HG03159 (cell line): Measurements from ENCODE around the gene KCNQ1.

Experiments
- ATAC-seq: cut with Tn5 transposase; IDR thresholded peaks from one replicate; pipeline ENCODE4 v1.9.1; 2021; ENCODE audit warnings: mild to moderate bottlenecking, moderate library complexity; ENCODE audit not compliant: unreplicated experiment

KCNQ1 gene

DNA sequence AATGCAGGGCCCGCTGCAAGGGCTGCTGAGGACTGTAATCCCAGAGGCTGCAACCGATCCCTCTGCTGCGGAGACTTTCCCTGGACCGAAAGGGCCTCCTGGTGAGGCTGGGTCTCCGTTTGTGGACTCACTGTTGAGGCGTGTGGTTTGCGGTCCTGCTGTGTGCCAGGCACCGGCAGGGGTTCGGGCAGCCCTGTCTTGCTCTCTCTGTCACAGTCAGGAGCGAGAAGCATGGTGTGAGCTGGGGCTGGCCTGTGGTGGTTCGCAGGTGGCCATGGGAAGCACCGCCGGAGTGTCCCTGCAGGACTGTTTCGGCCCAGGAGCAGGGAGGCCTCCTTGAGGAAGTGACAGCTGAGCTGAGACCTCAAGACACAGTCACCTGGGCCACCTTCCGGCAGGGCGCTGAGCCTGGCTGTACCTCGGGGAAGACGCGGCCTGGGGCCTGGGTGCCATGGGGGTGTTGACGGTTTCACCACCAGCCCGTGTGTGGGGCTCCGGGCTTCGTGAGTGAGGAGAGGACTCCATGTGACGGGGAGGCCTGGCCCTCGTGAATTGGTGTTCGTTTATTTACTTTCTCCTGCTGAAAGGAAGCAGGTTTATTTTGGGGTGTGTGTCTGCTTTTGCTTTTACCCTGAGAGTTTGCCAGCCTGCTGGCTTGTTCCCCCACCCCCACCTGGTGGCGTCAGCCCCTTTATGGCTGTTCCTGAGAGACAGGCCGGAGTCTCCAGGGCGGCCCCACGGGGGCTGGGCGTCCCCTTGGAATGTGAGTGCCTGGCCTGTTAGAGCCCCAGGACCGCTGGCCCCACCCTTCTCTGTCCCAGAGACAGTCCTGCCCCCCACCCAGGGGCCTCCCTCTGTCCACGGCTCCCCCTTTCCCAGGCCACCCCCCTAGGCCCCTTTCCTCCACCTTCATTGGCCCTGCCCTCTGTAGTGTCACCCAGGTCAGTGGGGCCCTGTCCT lies 132.5 kb downstream of the KCNQ1 start:
- no peak for ATAC-seq

DNA sequence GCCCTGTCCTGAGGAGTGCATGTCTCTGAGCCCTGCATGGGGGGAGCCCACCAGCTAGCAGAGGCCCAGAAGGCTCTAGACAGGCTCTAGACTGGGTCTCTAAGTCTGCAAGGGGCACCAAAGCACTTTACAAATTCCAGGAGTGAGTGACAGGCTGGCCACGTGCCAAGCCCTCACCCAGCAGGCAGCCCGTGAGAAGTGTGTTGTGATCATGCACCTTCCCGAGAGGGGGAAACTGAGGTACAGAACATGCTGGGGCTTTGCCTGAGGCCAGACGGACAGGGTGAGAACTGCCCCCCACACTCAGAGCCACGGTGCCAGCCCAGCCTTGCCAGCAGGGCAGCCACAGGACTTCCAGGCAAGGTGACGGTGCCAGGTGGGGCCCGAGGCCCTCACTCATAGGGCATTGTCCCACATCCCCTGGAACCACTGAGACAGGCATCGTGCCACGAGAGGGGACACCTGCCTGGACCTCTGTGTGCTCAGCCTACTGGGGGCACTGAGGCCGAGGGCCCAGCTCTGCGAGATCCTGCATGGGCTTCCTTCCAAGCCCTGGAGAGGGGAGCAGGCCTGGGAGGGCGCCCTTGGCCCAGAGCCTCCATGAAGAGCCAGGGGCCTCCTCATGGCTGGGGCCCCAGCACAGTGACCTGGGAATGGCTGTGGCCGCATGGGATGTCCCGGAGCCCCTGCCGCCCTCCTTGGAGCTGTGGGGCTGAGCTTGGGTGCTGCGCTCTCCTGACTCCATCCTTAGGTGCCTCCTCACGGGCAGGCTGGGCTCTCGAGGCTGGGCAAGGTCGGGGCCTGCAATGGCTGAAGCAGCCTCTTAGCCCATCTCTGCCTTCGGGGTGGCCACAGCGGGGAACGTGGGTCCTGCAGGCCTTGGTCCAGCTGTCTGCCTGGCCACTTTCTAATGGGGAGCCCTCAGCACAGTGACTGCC lies 133.5 kb downstream of the KCNQ1 start:
- ATAC-seq: no peak

DNA sequence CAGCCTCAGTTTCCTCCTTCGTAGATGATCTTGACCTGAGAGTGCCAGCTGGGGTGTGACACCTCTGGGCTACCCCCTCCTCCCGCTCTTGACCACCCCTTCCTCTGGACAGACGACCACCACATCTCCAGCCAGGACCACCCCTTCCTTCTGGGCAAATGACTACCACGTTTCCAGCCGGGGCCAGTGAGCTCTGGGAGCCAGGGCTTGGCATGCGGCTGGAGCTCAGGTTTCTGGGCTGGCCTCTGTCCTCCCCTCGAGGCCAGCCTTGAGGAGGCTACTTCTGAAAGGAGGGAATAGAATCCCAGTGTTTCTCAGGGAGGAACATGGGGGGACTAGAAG lies 134.1 kb downstream of the KCNQ1 start:
- ATAC-seq: no peak

DNA sequence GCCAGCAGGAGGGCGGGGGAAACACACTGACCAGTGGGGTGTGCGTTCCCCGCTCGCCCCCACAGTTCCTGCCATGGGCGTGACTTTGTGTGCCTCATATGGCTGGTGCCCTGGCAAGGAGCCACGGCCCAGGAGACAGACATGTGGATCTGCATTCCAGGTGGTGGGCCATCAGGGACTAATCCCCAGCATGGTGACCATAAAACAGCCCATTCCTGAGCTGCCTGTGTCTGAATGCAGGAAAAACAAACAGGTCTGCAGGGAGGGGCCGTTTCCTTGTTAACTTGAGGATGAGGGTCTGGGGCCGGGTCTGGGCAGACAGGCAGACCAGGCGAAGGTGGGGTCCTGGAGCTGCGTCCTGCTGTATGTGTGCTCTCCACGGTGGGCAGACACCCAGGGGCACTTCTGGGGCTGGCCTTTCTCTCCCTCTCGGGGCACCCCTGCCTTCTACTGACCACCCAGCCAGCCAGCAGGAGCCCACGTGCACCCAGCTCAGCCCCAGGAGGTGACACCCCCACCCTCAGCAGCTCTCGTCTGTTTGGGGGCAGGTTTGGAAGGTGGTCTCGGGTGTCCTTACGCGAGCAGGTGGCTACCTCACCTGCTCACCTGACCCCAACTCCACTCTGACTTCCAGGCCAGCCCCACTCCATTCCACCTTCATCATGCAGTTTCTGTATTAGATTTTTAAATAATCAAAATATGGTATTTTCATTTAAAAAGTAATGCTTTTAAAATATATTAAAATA lies 134.7 kb downstream of the KCNQ1 start:
- ATAC-seq: no peak

DNA sequence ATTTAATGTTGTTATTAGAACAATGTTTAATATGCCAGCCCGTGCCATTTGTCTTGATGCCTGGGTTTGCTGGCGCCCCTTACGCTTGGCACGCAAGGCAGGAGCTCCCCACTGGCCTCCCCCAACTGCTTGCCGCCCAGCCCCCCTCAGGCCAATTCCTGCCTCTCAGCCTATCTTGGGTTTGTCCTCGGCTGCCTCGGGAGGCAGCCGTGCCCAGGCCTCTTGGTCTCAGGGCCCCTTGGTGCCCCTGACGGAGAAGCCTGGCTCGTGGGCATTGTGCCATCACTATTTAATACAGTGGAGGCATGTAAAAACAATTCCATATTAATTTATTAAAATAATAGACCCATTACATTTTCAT lies 135.2 kb downstream of the KCNQ1 start:
- no peak for ATAC-seq

DNA sequence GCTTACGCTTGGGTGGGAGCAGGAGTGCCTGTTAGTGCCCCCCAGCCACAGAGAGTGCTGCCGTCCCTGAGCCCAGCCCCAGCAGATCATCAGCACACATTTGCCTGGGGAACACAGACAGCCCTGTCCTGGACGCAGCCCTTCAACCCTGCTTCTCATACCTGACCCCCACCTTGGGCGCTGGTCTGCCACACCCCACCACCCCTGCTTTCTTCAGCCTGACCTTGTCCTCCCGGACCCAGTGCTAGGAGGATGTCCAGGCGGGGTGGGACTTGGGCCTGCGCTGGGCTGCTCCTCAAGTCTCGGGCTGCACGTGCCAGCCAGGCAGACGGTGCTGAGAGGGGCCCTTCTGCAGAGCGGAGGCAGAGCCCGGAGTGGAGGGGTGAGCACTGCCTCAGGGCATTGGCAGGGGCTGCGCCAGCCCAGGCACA lies 135.8 kb downstream of the KCNQ1 start:
- ATAC-seq: no peak

DNA sequence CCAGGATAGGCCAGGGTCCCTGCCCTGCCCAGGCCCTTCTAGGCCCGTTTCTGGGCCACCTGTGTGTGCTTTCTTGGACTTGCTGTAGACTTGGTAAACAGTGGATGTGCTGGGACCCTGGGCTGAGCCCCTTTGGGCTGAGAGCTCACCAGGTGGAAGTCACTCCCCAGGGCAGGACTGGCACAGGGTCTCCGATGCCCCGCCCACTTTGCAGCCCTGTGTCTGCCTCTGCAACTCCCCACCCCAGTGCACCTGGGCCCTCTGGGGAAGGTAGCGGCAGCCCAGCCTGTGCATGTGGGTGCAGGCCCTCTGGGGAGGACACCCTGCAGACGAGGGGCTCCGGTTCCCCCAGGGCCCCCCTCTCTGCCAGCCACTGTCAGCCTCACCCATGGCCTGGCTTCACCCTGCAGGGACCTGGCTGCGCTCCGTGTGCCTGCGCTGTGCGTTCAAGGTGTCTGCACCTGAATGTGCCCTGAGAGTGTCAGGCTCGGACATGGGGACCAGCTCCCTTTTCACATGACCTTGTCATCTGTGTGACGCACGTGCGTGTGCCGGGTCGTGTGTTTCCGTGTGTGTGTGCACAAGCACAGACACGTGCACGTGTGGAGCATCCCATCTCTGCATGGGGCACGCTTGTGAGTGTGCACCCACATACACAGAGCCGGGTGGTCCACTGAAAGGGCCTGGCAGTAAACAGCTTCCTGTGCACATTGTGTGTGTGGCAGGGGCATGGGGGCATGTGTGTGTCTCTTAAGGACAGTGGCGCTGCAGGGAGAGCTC lies 136.5 kb downstream of the KCNQ1 start:
- no peak for ATAC-seq

DNA sequence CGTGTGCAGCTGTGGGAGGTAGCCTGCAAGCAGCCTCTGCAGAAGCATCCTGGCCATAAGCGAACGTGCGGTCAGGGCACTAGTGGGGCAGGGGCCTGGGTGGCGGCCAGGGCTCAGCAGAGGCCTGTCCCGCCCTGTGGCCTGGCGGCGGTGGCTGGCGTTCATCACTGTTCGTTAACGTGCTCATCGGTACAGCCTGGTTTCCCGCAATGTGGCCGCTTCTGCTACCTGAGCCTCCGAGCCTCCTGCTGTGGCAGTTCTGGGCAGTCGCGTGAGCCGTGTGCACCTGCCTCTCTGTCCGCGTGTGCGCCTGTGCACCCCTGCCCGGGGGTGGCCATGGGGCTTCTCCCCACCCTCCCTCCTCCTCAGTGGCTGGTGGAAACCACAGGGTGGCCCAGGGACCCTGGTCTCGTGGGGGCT lies 137.1 kb downstream of the KCNQ1 start:
- ATAC-seq: no peak

DNA sequence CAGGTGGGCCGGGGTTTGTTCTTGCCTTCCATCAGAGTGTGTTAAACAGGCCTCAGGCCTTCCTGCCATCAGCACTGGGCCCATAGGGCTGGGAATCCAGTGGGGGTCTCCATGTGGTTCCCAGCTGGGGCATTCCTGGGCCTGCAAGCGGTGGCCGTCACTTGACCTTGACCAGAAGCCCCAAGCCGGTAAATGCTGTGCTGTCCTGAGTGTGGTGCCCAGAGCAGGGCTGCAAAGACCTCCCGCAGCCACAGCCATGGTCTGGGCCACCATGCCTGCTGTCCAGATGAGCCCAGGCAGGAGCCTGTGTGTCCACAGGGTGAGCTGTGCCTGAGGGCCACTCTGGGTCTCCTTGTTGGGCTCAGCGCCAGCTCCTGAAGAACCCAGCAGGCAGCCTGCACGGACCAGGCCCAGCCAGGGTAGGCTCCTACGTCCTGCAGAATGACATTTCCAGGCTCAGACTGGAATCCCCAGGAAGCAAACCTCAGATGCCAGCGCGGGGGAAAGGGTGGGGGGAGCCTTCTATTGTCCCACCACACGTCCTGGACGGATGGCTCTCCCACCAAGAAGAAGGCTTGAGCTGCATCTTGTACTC lies 137.6 kb downstream of the KCNQ1 start:
- ATAC-seq: no peak

DNA sequence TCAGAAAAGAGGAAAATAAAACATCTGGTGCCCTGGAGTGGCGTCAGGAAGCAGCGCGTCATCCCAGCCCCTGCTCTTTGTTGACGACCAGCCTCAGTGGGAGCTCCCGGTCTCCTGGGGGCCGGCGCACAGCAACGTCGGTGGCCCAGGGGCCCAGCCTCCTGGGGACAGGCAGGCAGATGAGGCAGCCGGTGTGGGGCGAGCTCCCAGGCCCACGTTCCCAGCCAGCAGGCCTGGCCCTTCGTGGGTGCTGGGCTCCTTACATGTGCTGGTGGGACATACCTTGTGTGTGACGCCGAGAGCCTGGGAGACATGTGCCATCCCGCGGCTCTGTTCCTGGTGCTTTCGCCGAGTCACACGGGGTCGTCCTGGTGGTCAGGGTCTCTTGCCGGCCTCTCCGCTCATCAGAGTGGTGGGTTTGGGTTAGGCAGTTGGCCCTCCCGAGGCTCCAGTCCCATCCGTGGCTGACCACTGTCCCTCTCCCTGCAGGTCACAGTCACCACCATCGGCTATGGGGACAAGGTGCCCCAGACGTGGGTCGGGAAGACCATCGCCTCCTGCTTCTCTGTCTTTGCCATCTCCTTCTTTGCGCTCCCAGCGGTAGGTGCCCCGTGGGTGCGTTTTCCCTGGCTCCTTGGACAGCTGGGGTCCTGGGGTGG lies 138.3 kb downstream of the KCNQ1 start:
- ATAC-seq: no peak

DNA sequence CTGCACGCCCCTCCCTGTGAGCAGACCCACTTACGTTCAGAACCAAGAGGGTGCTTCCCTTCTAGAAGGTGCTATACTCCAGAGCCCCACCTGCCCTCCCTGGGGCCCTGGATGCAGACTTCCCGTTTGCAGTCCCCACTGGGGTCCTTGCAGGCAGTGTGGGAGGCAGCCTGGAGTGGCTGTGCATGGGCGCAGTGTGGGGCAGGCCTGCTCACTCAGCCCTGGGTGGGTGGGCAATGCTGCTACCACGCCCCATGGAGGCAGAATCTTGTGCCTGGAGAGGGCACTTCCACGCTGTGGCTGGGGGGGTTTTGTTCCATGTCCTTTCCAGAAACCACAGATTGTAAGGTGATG lies 138.8 kb downstream of the KCNQ1 start:
- no peak for ATAC-seq

DNA sequence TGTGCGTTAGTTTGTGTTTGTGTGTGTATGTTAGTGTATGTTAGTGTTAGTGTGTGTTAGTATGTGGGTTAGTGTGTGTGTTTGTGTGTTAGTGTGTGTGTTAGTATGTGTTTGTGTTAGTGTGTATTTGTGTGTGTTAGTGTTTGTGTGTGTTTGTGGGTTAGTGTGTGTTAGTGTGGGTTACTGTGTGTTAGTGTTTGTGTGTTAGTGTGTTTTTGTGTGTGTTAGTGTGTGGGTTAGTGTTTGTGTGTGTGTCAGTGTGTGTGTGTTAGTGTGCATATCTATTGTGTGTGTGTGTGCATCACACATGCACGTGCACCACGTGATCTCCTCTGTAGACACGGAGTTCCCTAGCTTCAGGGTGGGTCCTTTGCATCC lies 139.6 kb downstream of the KCNQ1 start:
- no peak for ATAC-seq

DNA sequence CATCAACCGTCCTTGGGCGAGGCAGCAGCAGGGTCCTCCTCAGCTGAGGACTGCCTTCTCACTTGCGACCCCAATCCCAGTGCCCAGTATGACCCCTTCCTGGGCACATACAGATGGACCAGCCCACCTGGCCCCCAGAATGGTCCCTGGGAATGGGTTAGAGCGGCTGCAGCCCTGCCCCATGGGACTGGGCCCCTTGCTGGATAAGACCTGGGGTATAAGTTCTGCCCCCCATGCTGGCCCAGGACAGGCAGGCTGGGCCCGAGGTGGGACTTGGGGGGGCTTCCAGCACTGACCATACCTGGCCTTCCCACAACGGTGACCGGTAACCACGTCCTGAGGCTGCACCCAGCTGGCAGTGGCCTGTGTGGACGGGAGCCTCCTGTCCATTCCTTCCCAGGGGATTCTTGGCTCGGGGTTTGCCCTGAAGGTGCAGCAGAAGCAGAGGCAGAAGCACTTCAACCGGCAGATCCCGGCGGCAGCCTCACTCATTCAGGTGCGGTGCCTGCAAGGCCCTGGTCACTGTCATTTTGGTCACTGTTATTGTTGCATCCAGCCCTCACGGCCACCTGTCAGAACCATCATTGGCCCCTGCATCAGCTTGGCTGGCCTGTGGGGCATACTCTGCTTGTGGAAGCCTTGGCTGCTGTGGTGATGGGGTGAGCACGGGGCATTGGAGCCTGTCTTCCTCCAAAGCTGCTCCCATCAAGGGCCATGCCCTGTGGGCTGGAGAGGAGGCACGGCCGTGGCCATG lies 140.2 kb downstream of the KCNQ1 start:
- no peak for ATAC-seq

DNA sequence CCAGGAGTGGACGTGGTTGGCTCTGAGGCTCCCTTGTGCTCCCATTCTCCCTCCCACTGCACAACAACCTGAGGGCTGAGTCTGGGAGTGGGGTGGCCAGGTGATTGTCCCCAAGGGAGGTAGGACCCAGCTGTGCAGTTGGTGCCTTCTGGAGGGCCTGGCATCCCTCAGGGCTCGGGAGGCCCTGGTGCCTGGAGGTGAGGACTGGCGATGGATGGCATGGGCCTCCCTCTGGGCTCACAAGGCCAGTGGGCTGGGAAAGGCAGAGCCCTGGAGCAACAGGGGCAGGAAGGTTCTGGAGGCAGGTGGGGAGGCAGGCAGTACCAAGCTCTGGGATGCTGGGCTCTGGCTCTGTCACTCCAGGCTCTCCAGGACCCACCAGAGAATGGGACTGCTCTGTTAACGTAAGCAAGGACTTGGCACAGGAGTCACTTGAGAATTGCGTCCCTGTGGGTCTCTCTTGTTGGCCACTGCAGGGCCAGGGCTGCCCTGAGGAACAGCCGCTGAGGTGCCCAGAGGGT lies 140.8 kb downstream of the KCNQ1 start:
- ATAC-seq: no peak

DNA sequence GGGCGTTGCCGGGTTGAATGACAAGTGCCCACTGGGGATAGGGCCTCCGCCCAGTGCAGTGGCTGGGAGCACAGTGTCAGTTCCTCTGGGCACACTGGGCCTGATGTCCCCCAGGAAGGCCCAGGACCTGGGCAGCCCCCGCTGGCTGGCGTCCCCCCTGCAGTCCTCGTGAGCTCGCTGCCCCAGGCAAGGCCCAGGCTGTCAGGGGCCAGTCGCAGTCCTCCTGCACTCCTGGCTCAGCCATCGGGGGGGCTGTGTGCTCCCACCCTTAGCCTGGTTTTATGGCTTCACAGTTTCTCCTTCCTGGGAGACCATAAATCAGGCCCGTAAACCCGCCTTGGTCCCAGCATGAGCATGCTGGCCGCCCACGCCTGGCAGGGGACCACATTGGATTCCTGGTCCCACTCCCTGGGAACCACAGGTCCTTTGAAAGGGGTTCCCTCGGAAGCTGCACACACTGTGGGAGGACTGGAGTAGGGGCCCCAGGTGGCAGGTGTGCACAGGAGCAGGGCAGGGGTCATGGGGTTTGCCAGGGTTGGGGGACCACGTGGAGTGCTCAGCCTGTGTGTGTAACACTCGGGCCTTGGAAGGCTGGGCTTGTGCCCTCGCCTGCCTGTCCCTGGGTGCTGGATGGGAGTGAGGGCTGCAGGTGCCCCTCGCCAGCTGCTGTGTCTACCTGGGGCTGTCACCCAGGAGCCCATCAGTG lies 141.4 kb downstream of the KCNQ1 start:
- ATAC-seq: no peak

DNA sequence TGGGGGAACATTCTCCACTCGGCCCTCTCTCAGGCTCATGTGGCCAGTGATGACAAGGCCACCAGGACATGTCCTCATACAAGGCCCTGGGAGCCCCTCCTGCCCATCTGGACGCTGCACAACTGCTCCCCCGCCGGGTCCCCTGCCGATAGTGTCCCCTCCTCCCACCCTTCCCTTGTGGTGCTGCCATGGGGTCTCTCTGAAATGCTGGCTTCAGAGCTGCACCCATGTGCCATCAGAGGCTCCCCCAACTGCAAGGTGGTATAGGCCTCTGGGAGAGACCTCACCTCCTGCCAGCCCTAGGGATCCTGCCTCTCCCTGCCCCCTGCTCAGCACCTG lies 142.0 kb downstream of the KCNQ1 start:
- no peak for ATAC-seq

DNA sequence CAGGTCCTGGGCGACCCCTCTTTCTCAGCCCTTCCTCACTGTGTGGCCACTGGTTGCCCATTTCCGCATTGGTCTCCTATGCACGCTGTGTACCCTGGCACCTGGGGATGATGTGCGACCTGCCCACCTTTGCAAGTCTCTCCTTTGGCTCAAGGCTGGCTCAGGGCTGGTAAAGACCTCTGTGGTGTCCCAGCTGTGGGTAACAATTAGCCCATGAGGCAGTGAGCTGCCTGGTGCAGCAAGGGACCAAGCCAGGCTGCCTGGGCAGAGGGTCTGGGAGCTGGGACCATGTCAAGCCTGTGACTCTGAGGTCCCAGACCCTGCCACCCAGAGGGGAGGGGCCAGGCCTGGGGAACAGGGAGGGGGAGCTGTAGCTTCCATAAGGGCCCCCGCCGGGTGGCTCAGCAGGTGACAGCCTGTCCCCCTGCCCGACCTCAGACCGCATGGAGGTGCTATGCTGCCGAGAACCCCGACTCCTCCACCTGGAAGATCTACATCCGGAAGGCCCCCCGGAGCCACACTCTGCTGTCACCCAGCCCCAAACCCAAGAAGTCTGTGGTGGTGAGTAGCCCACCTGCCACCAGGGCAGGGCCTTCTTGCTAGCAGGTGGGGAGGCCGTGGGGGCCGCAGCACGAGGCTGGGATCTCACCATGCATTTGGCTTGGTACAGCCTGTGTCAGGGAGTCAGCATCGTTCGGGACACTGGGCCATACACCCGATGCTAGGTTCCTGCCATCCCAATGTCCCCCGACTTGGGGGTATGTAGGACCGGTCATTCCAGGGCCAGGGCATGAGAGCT lies 142.5 kb downstream of the KCNQ1 start:
- no peak for ATAC-seq
